ENCODE results near the gene RNF135.

The RNF135 gene

DNA sequence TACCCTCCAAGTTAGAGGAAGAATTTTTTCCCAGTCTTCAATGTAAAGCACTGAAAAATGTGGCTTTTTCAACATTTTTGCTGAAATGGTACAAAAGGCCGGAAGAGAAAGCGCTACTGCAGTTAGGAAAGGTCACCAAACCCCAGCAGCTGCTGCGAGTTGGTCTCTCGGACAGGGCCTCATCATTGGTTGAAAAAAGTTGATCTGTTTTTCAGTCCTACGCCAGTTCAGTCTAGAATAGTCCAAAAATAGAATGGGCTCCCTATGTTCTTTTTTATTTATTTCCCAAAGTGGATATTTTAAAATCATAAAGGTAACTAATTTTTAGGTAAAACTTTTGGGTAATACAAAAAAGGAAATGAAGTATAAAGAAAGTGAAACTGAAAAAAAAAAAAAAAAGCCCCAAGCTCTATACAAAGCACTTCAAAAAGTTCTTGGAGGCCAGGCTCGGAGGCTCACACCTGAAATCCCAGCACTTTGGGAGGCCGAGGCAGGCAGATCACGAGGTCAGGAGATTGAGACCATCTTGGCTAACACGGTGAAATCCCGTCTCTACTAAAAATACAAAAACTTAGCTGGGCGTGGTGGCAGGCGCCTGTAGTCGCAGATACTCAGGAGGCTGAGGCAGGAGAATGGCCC, 31.7 kb upstream of the RNF135 start:
- no peaks in the 10 kb centered on the region for H3K36me3 ChIP-seq (ENCODE audit: insufficient read depth)
- H4K20me1 ChIP-seq (ENCODE audit: insufficient read depth), result no peaks in the 10 kb centered on the region
- H3K4me3 ChIP-seq (IDR thresholded peaks at IDR 0.05; ENCODE audit: insufficient read depth, low read depth, low read length), result no peak overlapping the region
- no peaks in the 10 kb centered on the region for H3K79me2 ChIP-seq (ENCODE audit: insufficient read depth, low read depth)
- peak overlapping the region; percentile 71 for H3K27ac ChIP-seq
- H2AFZ ChIP-seq (ENCODE audit: low read depth), result peak overlapping the region; percentile 75
- TF ChIP-seq, protein P1, sequence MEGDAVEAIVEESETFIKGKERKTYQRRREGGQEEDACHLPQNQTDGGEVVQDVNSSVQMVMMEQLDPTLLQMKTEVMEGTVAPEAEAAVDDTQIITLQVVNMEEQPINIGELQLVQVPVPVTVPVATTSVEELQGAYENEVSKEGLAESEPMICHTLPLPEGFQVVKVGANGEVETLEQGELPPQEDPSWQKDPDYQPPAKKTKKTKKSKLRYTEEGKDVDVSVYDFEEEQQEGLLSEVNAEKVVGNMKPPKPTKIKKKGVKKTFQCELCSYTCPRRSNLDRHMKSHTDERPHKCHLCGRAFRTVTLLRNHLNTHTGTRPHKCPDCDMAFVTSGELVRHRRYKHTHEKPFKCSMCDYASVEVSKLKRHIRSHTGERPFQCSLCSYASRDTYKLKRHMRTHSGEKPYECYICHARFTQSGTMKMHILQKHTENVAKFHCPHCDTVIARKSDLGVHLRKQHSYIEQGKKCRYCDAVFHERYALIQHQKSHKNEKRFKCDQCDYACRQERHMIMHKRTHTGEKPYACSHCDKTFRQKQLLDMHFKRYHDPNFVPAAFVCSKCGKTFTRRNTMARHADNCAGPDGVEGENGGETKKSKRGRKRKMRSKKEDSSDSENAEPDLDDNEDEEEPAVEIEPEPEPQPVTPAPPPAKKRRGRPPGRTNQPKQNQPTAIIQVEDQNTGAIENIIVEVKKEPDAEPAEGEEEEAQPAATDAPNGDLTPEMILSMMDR (conservative IDR thresholded peaks at IDR 0.05; ENCODE audit: low read depth, low read length), result no peak
- H3K4me2 ChIP-seq, result peak overlapping the region; percentile 65
- H3K9ac ChIP-seq, result peak overlapping the region; percentile 38
- H3K4me1 ChIP-seq (ENCODE audit: low read depth, poor library complexity, severe bottlenecking), result peaks cover 30% of the 10 kb centered on the region
- no peaks in the 10 kb centered on the region for H3K27me3 ChIP-seq (ENCODE audit: insufficient read depth, low read depth)

DNA sequence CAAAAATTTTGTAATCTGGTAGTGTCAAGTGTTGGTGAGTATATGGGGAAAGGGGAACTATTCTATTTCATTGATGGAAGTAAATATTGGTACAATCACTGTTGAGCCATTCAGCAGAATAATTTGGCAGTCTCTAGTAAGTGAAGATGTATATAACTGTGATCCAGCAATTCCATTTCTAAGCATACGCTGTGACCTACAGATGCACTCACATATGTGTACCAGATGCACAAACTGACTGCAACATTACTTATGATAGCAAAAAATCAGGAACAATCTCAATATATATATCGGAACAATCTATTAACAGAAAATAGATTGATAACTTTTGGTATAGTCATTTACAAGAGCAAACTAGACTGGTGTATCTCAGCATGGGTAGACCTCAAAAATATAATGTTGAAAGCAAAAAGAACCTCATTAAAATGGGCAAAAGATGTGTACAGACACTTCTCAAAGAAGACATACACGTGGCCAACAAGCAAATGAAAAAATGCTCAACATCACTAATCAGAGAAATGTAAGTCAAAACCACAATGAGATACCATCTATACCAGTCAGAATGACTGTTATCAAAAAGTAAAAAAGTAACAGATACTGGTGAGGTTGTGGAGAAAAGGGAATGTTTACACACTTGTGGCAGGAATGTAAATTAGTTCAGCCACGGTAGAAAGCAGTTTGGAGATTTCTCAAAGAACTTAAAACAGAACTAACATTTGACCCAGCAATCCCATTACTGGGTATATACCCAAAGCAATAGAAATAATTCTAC, 28.3 kb upstream of the RNF135 start:
- Histone ChIP-seq H3K4me3 (IDR thresholded peaks at IDR 0.05; ENCODE audit: insufficient read depth, low read depth, low read length) (no peak overlapping the region), H3K79me2 (ENCODE audit: insufficient read depth, low read depth) (no peaks in the 10 kb centered on the region), H3K4me2 (no peak overlapping the region), H3K27me3 (ENCODE audit: insufficient read depth, low read depth) (no peaks in the 10 kb centered on the region), H2AFZ (ENCODE audit: low read depth) (no peak overlapping the region), H3K27ac (no peak overlapping the region), H3K36me3 (ENCODE audit: insufficient read depth) (no peaks in the 10 kb centered on the region), H3K4me1 (ENCODE audit: low read depth, poor library complexity, severe bottlenecking) (peaks cover 30% of the 10 kb centered on the region), H4K20me1 (ENCODE audit: insufficient read depth) (no peaks in the 10 kb centered on the region), H3K9ac (no peak overlapping the region)
- TF ChIP-seq, protein P1 (conservative IDR thresholded peaks at IDR 0.05; ENCODE audit: low read depth, low read length), result no peak

DNA sequence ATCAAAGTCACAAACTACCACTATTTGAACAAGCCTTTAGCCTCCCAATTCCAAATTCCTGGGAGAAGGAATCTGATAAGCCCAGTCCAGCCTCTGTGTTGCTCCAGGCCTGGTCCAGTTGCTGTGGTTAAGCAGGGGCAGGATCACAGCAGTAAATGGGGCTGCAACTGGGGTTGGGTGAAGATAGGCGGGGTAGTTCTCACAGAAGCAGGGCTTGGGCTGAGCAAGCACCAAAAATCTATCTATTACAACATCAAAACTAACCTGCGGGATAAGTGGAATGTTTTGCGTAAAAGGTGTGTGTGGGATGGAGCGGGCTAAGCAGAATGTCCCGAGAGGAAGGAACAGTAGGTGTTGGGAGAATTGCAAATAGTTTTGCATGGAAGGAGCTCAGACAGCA, 23.0 kb upstream of the RNF135 start:
- H3K9ac ChIP-seq, result no peak overlapping the region
- TF ChIP-seq, protein P1 (conservative IDR thresholded peaks at IDR 0.05; ENCODE audit: low read depth, low read length), result no peak
- peaks cover 24% of the 10 kb centered on the region for H3K4me1 ChIP-seq (ENCODE audit: low read depth, poor library complexity, severe bottlenecking)
- H3K27ac ChIP-seq, result no peak overlapping the region
- H3K4me2 ChIP-seq, result no peak overlapping the region
- no peak overlapping the region for H3K4me3 ChIP-seq (IDR thresholded peaks at IDR 0.05; ENCODE audit: insufficient read depth, low read depth, low read length)
- no peaks in the 10 kb centered on the region for H3K36me3 ChIP-seq (ENCODE audit: insufficient read depth)
- H3K27me3 ChIP-seq (ENCODE audit: insufficient read depth, low read depth), result no peaks in the 10 kb centered on the region
- no peaks in the 10 kb centered on the region for H4K20me1 ChIP-seq (ENCODE audit: insufficient read depth)
- no peak overlapping the region for H2AFZ ChIP-seq (ENCODE audit: low read depth)
- no peaks in the 10 kb centered on the region for H3K79me2 ChIP-seq (ENCODE audit: insufficient read depth, low read depth)

DNA sequence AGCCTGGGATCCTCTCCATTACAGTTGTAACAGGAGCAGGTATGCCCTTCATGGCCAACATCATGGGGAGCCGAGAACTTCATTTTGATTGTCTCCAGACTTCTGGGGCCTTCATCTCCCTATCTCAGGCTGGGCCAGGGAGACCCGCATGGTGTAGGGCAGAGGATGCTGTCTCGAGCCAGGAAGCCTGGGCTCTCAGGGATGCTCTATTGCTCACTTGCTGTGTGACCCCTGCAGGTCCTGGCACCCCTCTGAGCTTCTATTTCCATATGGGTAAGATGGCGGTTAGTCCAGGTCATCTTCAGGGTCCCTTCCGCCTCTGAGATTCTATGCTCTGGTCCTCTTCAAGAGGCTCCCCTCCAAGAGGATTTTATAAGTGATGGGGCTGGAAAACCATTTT, 20.6 kb upstream of the RNF135 start:
- peaks cover 26% of the 10 kb centered on the region for H3K4me1 ChIP-seq (ENCODE audit: low read depth, poor library complexity, severe bottlenecking)
- H3K4me3 ChIP-seq (IDR thresholded peaks at IDR 0.05; ENCODE audit: insufficient read depth, low read depth, low read length), result no peak overlapping the region
- TF ChIP-seq, protein P1 (conservative IDR thresholded peaks at IDR 0.05; ENCODE audit: low read depth, low read length), result no peak
- no peaks in the 10 kb centered on the region for H4K20me1 ChIP-seq (ENCODE audit: insufficient read depth)
- H3K27ac ChIP-seq, result peak overlapping the region; percentile 46
- H2AFZ ChIP-seq (ENCODE audit: low read depth), result peak overlapping the region; percentile 38; the same call in 1 of the 2 replicates
- H3K9ac ChIP-seq, result 0 out of 2 replicates have a peak overlapping the region, but pooled peaks have one; percentile 10
- no peaks in the 10 kb centered on the region for H3K36me3 ChIP-seq (ENCODE audit: insufficient read depth)
- H3K27me3 ChIP-seq (ENCODE audit: insufficient read depth, low read depth), result no peaks in the 10 kb centered on the region
- H3K79me2 ChIP-seq (ENCODE audit: insufficient read depth, low read depth), result no peaks in the 10 kb centered on the region
- H3K4me2 ChIP-seq, result peak overlapping the region; percentile 41; the same call in 1 of the 2 replicates
